HEK293 (cell line): ENCODE results near the gene MIGA1.

Experiments used
- CTCF ChIA-PET: fragments of 350-600 bp; formaldehyde crosslinking; extraction: SDS; loops from one replicate; lab custom pipeline; 2021; ENCODE audit warnings: antibody characterized with exemption; lab: Yijun Ruan, JAX
- POLR2A ChIA-PET: fragments of 300-600 bp; formaldehyde crosslinking; extraction: SDS; loops from one replicate; lab custom pipeline; 2020; ENCODE audit warnings: antibody characterized with exemption, inconsistent platforms; lab: Yijun Ruan, JAX
- H3K27ac ChIP-seq: fragments of 200-500 bp; sonication (Bioruptor generic); 2 replicates; pipeline ENCODE4 v1.5.1; 2014; ENCODE audit warnings: low read depth, low read length, control low read depth, inconsistent platforms; ENCODE audit errors: extremely low read depth
- H3K36me3 ChIP-seq, 2 experiments: fragments of 200-500 bp in 1 of 2; sonication (Bioruptor generic) in 1 of 2; 1 replicate in 1 of 2; 2 replicates in 1 of 2; pipeline ENCODE4 v1.5.1; 2014 to 2017; ENCODE audit warnings: inconsistent platforms in 2 of 2, low read length in 2 of 2; ENCODE audit not compliant: control insufficient read depth in 2 of 2, insufficient read depth in 1 of 2
- H3K4me1 ChIP-seq: fragments of 200-500 bp; sonication (Bioruptor generic); 2 replicates; pipeline ENCODE4 v1.5.1; 2014; ENCODE audit warnings: mild to moderate bottlenecking, low read length, inconsistent platforms; ENCODE audit not compliant: control insufficient read depth, insufficient read depth
- H3K4me3 ChIP-seq: 2 replicates; pipeline ENCODE4 v1.5.1; 2011; ENCODE audit warnings: low read depth, mild to moderate bottlenecking, control low read depth, low read length, moderate library complexity
- H3K9me3 ChIP-seq: fragments of 200-500 bp; sonication (Bioruptor generic); 2 replicates; pipeline ENCODE4 v1.5.1; 2014; ENCODE audit warnings: low read depth, low read length, inconsistent platforms; ENCODE audit not compliant: control insufficient read depth, insufficient read depth
- CTCF ChIP-seq: fragments of 450-650 bp; formaldehyde crosslinking; IDR thresholded peaks from 2 replicates; pipeline ENCODE4 v1.5.1; 2016; ENCODE audit warnings: missing biosample characterization, missing genetic modification characterization
- GLIS2 ChIP-seq: fragments of 450-650 bp; formaldehyde crosslinking; IDR thresholded peaks from 2 replicates; pipeline ENCODE4 v1.5.1; 2016; ENCODE audit warnings: missing biosample characterization, missing genetic modification characterization
- HOXD13 ChIP-seq: sonication (generic); formaldehyde crosslinking; IDR thresholded peaks from 2 replicates; pipeline ENCODE4 v1.8.0; 2022; ENCODE audit warnings: missing genetic modification reagents, borderline replicate concordance
- IKZF3 ChIP-seq: fragments of 450-650 bp; IDR thresholded peaks from 2 replicates; pipeline ENCODE4 v1.5.0; 2018; ENCODE audit warnings: missing biosample characterization, mild to moderate bottlenecking, missing genetic modification characterization, moderate library complexity
- MEIS1 ChIP-seq: sonication (generic); formaldehyde crosslinking; IDR thresholded peaks from 2 replicates; pipeline ENCODE4 v1.8.1; 2022; ENCODE audit warnings: missing genetic modification reagents, mild to moderate bottlenecking, borderline replicate concordance
- OSR2 ChIP-seq: fragments of 450-650 bp; formaldehyde crosslinking; IDR thresholded peaks from 2 replicates; pipeline ENCODE4 v1.5.1; 2016; ENCODE audit warnings: missing biosample characterization, missing genetic modification characterization
- PRDM6 ChIP-seq: fragments of 450-650 bp; formaldehyde crosslinking; IDR thresholded peaks from 2 replicates; pipeline ENCODE4 v1.5.1; 2017; ENCODE audit warnings: missing biosample characterization, missing genetic modification characterization
- SP3 ChIP-seq: fragments of 450-650 bp; formaldehyde crosslinking; IDR thresholded peaks from 2 replicates; pipeline ENCODE4 v1.5.1; 2016; ENCODE audit warnings: missing biosample characterization, missing genetic modification characterization
- ZBTB10 ChIP-seq: fragments of 450-650 bp; formaldehyde crosslinking; IDR thresholded peaks from 2 replicates; pipeline ENCODE4 v1.5.1; 2016; ENCODE audit warnings: missing biosample characterization, missing genetic modification characterization
- ZFP3 ChIP-seq: fragments of 450-650 bp; formaldehyde crosslinking; IDR thresholded peaks from 2 replicates; pipeline ENCODE4 v1.5.1; 2016; ENCODE audit warnings: low read depth, missing biosample characterization, missing genetic modification characterization
- ZNF10 ChIP-seq: fragments of 450-650 bp; formaldehyde crosslinking; IDR thresholded peaks from 2 replicates; pipeline ENCODE4 v1.5.1; 2017; ENCODE audit warnings: missing biosample characterization, missing genetic modification characterization
- ZNF132 ChIP-seq: fragments of 450-650 bp; formaldehyde crosslinking; IDR thresholded peaks from 2 replicates; pipeline ENCODE4 v1.5.1; 2017; ENCODE audit warnings: missing biosample characterization, missing genetic modification characterization, borderline replicate concordance
- ZNF335 ChIP-seq: fragments of 450-650 bp; formaldehyde crosslinking; conservative IDR thresholded peaks from 2 replicates; pipeline ENCODE4 v1.5.1; 2016; ENCODE audit warnings: missing biosample characterization, missing genetic modification characterization
- ZNF658 ChIP-seq: fragments of 450-650 bp; formaldehyde crosslinking; IDR thresholded peaks from 2 replicates; pipeline ENCODE4; 2016; ENCODE audit warnings: missing biosample characterization, missing genetic modification characterization
- ZNF76 ChIP-seq: fragments of 450-650 bp; formaldehyde crosslinking; IDR thresholded peaks from 2 replicates; pipeline ENCODE4; 2016; ENCODE audit warnings: low read depth, missing biosample characterization, missing genetic modification characterization, borderline replicate concordance
- ZSCAN23 ChIP-seq: fragments of 450-650 bp; formaldehyde crosslinking; IDR thresholded peaks from 2 replicates; pipeline ENCODE4 v1.5.1; 2016; ENCODE audit warnings: missing biosample characterization, missing genetic modification characterization
- TF ChIP-seq, protein P1 (sequence below): fragments of 450-650 bp; formaldehyde crosslinking; IDR thresholded peaks from 2 replicates; pipeline ENCODE4 v1.5.1; 2016; ENCODE audit warnings: missing biosample characterization, missing genetic modification characterization

Gene MIGA1

DNA sequence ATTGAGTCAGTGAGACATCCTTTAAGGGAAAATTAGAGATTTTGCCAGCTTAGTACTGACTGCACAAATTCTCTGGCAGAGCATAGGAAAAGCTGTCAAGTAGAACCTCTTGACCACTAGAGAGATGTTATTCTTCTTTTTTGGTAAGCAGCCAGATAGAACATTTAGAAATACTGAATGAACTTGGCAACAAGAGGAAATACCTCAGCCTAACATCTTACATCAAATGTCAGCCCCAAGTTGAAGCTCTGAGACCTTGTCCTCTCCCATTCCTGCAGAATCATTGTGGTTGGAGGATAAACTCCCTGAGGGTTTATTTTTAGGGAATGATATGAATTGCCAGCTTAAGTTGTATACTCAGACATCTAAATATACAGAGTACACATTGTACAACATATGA, 53.5 kb downstream of the MIGA1 start:
- H3K4me1 ChIP-seq = peaks cover 18% of the 10 kb centered on the region; the same call in 1 of the 2 replicates
- H3K4me3 ChIP-seq = no peak overlapping the region
- peaks cover 0 to 3% of the 10 kb centered on the region in 2 experiments; a peak in 1 of 3 replicates for H3K36me3 ChIP-seq
- H3K9me3 ChIP-seq = no peaks in the 10 kb centered on the region
- TF ChIP-seq PRDM6 (peak; percentile 87), ZNF658 (tag by site-specific recombination) (no peak), ZNF335 (tag by site-specific recombination) (no peak), ZNF76 (tag by site-specific recombination) (no peak)
- ChIA-PET CTCF (interaction anchor here (0.6 kb wide), 2 partner anchors 110 to 1836 kb away, joined by 3 read pairs; no protein-coding TSS in a partner anchor), POLR2A (no interaction called here)
- H3K27ac ChIP-seq = no peak overlapping the region

GRCh38 chr1:77833521-77834100, 54.2 kb downstream of the MIGA1 start:
- H3K9me3 ChIP-seq = no peaks in the 10 kb centered on the region
- POLR2A ChIA-PET = no interaction called here
- H3K27ac ChIP-seq = no peak overlapping the region
- H3K4me3 ChIP-seq = no peak overlapping the region
- no peak for TF ChIP-seq GLIS2 (tag by site-specific recombination)
- no peak for TF ChIP-seq OSR2 (tag by site-specific recombination)
- TF ChIP-seq MEIS1 (CRISPR knock-in tag) = no peak
- TF ChIP-seq IKZF3 (tag by site-specific recombination) = no peak
- no peak for TF ChIP-seq CTCF (tag by site-specific recombination)
- TF ChIP-seq HOXD13 (CRISPR knock-in tag) = no peak
- TF ChIP-seq ZNF132 = no peak
- TF ChIP-seq, protein P1, sequence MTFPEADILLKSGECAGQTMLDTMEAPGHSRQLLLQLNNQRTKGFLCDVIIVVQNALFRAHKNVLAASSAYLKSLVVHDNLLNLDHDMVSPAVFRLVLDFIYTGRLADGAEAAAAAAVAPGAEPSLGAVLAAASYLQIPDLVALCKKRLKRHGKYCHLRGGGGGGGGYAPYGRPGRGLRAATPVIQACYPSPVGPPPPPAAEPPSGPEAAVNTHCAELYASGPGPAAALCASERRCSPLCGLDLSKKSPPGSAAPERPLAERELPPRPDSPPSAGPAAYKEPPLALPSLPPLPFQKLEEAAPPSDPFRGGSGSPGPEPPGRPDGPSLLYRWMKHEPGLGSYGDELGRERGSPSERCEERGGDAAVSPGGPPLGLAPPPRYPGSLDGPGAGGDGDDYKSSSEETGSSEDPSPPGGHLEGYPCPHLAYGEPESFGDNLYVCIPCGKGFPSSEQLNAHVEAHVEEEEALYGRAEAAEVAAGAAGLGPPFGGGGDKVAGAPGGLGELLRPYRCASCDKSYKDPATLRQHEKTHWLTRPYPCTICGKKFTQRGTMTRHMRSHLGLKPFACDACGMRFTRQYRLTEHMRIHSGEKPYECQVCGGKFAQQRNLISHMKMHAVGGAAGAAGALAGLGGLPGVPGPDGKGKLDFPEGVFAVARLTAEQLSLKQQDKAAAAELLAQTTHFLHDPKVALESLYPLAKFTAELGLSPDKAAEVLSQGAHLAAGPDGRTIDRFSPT = no peak
- no peak for TF ChIP-seq ZSCAN23
- TF ChIP-seq ZFP3 = no peak
- TF ChIP-seq SP3 (tag by site-specific recombination) = no peak
- TF ChIP-seq ZBTB10 (tag by site-specific recombination) = no peak
- no peak for TF ChIP-seq ZNF10 (tag by site-specific recombination)
- TF ChIP-seq, all 188 proteins: peak for 0
- Histone ChIP-seq H3K4me1 (peaks cover 18% of the 10 kb centered on the region; the same call in 1 of the 2 replicates), H3K36me3 (peaks cover 0 to 3% of the 10 kb centered on the region in 2 experiments; a peak in 1 of 3 replicates)
- CTCF ChIA-PET = interaction anchor here (0.6 kb wide), 1 partner anchor 1837 kb away, joined by 3 read pairs; no protein-coding TSS in a partner anchor
